Measurements from ENCODE around the gene INPP5K. TPM values are rescaled to one million over a fixed set of nuclear protein-coding genes. Genes with fewer than 3 reads are reported as not detected.

The INPP5K gene
- total and polyA plus RNA-seq, 4 donors, result 22.5 to 38.9 (median 31.3) TPM

GRCh38 chr17:1548032-1548431 lies 31.6 kb upstream of the INPP5K start:
- no peaks in the 10 kb centered on the region for H3K4me1 ChIP-seq (ENCODE audit: control insufficient read depth, insufficient read depth, low read length)
- no peak overlapping the region for H3K27ac ChIP-seq (ENCODE audit: low read depth, low read length)
- H3K9me3 ChIP-seq (ENCODE audit: control insufficient read depth, insufficient read depth, low read length), result no peaks in the 10 kb centered on the region
- H3K36me3 ChIP-seq (ENCODE audit: control insufficient read depth, insufficient read depth, low read length), result peaks cover 78% of the 10 kb centered on the region
- 94% methylated on average over 18 of the region's 18 CpGs for WGBS (ENCODE audit: insufficient coverage)
- no peak overlapping the region for H3K4me3 ChIP-seq (ENCODE audit: low read depth, low read length)
- H3K27me3 ChIP-seq (ENCODE audit: control insufficient read depth, insufficient read depth, low read length), result no peaks in the 10 kb centered on the region
- DNase-seq (ENCODE audit: low read depth in 4 of 6, low spot score in 6 of 6), result no peak

- Histone ChIP-seq H3K27ac (ENCODE audit: low read depth, low read length) (no peak overlapping the region), H3K27me3 (ENCODE audit: control insufficient read depth, insufficient read depth, low read length) (no peaks in the 10 kb centered on the region), H3K4me1 (ENCODE audit: control insufficient read depth, insufficient read depth, low read length) (no peaks in the 10 kb centered on the region), H3K4me3 (ENCODE audit: low read depth, low read length) (no peak overlapping the region), H3K9me3 (ENCODE audit: control insufficient read depth, insufficient read depth, low read length) (no peaks in the 10 kb centered on the region), H3K36me3 (ENCODE audit: control insufficient read depth, insufficient read depth, low read length) (peaks cover 83% of the 10 kb centered on the region)
- WGBS (ENCODE audit: insufficient coverage), result 91% methylated on average over 5 of the region's 6 CpGs
- no peak for DNase-seq (ENCODE audit: low read depth in 4 of 6, low spot score in 6 of 6)
Observed at GRCh38 chr17:1546292-1546922, 30.0 kb upstream of the INPP5K start.

GRCh38 chr17:1545618-1546017 lies 29.2 kb upstream of the INPP5K start:
- no peaks in the 10 kb centered on the region for H3K27me3 ChIP-seq (ENCODE audit: control insufficient read depth, insufficient read depth, low read length)
- DNase-seq (ENCODE audit: low read depth in 4 of 6, low spot score in 6 of 6), result no peak
- H3K4me3 ChIP-seq (ENCODE audit: low read depth, low read length), result no peak overlapping the region
- H3K4me1 ChIP-seq (ENCODE audit: control insufficient read depth, insufficient read depth, low read length), result no peaks in the 10 kb centered on the region
- peaks cover 82% of the 10 kb centered on the region for H3K36me3 ChIP-seq (ENCODE audit: control insufficient read depth, insufficient read depth, low read length)
- 100% methylated on average over 4 of the region's 9 CpGs for WGBS (ENCODE audit: insufficient coverage)
- no peak overlapping the region for H3K27ac ChIP-seq (ENCODE audit: low read depth, low read length)
- no peaks in the 10 kb centered on the region for H3K9me3 ChIP-seq (ENCODE audit: control insufficient read depth, insufficient read depth, low read length)

GRCh38 chr17:1542316-1542715 lies 25.9 kb upstream of the INPP5K start:
- Histone ChIP-seq H3K9me3 (ENCODE audit: control insufficient read depth, insufficient read depth, low read length) (no peaks in the 10 kb centered on the region), H3K27ac (ENCODE audit: low read depth, low read length) (no peak overlapping the region), H3K4me1 (ENCODE audit: control insufficient read depth, insufficient read depth, low read length) (no peaks in the 10 kb centered on the region), H3K27me3 (ENCODE audit: control insufficient read depth, insufficient read depth, low read length) (no peaks in the 10 kb centered on the region), H3K4me3 (ENCODE audit: low read depth, low read length) (no peak overlapping the region), H3K36me3 (ENCODE audit: control insufficient read depth, insufficient read depth, low read length) (peaks cover 73% of the 10 kb centered on the region)
- WGBS (ENCODE audit: insufficient coverage), result 39% methylated on average over 7 of the region's 8 CpGs
- no peak for DNase-seq (ENCODE audit: low read depth in 4 of 6, low spot score in 6 of 6)

GRCh38 chr17:1541367-1541904 lies 25.0 kb upstream of the INPP5K start:
- Histone ChIP-seq H3K9me3 (ENCODE audit: control insufficient read depth, insufficient read depth, low read length) (no peaks in the 10 kb centered on the region), H3K4me3 (ENCODE audit: low read depth, low read length) (no peak overlapping the region), H3K36me3 (ENCODE audit: control insufficient read depth, insufficient read depth, low read length) (peaks cover 71% of the 10 kb centered on the region), H3K4me1 (ENCODE audit: control insufficient read depth, insufficient read depth, low read length) (no peaks in the 10 kb centered on the region), H3K27me3 (ENCODE audit: control insufficient read depth, insufficient read depth, low read length) (no peaks in the 10 kb centered on the region), H3K27ac (ENCODE audit: low read depth, low read length) (no peak overlapping the region)
- 94% methylated on average over 2 of the region's 4 CpGs for WGBS (ENCODE audit: insufficient coverage)
- DNase-seq (ENCODE audit: low read depth in 4 of 6, low spot score in 6 of 6), result no peak

GRCh38 chr17:1539811-1540210 lies 23.4 kb upstream of the INPP5K start:
- H3K36me3 ChIP-seq (ENCODE audit: control insufficient read depth, insufficient read depth, low read length), result peaks cover 72% of the 10 kb centered on the region
- WGBS (ENCODE audit: insufficient coverage), result 88% methylated on average over 14 of the region's 15 CpGs

GRCh38 chr17:1535737-1536136 lies 19.3 kb upstream of the INPP5K start:
- no peak for DNase-seq (ENCODE audit: low read depth in 4 of 6, low spot score in 6 of 6)
- WGBS (ENCODE audit: insufficient coverage), result 97% methylated on average over 3 of the region's 4 CpGs
- Histone ChIP-seq H3K4me1 (ENCODE audit: control insufficient read depth, insufficient read depth, low read length) (no peaks in the 10 kb centered on the region), H3K9me3 (ENCODE audit: control insufficient read depth, insufficient read depth, low read length) (no peaks in the 10 kb centered on the region), H3K27ac (ENCODE audit: low read depth, low read length) (no peak overlapping the region), H3K36me3 (ENCODE audit: control insufficient read depth, insufficient read depth, low read length) (peaks cover 77% of the 10 kb centered on the region), H3K27me3 (ENCODE audit: control insufficient read depth, insufficient read depth, low read length) (no peaks in the 10 kb centered on the region), H3K4me3 (ENCODE audit: low read depth, low read length) (no peak overlapping the region)

More at GRCh38 chr17:1539811-1540210, 23.4 kb upstream of the INPP5K start:
- no peak overlapping the region for H3K27ac ChIP-seq (ENCODE audit: low read depth, low read length)
- no peaks in the 10 kb centered on the region for H3K27me3 ChIP-seq (ENCODE audit: control insufficient read depth, insufficient read depth, low read length)
- H3K4me1 ChIP-seq (ENCODE audit: control insufficient read depth, insufficient read depth, low read length), result no peaks in the 10 kb centered on the region
- H3K9me3 ChIP-seq (ENCODE audit: control insufficient read depth, insufficient read depth, low read length), result no peaks in the 10 kb centered on the region
- DNase-seq (ENCODE audit: low read depth in 4 of 6, low spot score in 6 of 6), result no peak
- no peak overlapping the region for H3K4me3 ChIP-seq (ENCODE audit: low read depth, low read length)

- Histone ChIP-seq H3K27ac (ENCODE audit: low read depth, low read length) (no peak overlapping the region), H3K36me3 (ENCODE audit: control insufficient read depth, insufficient read depth, low read length) (peaks cover 68% of the 10 kb centered on the region), H3K4me3 (ENCODE audit: low read depth, low read length) (no peak overlapping the region), H3K4me1 (ENCODE audit: control insufficient read depth, insufficient read depth, low read length) (no peaks in the 10 kb centered on the region), H3K9me3 (ENCODE audit: control insufficient read depth, insufficient read depth, low read length) (no peaks in the 10 kb centered on the region), H3K27me3 (ENCODE audit: control insufficient read depth, insufficient read depth, low read length) (no peaks in the 10 kb centered on the region)
- DNase-seq (ENCODE audit: low read depth in 4 of 6, low spot score in 6 of 6), result no peak
- WGBS (ENCODE audit: insufficient coverage), result 88% methylated on average over 20 of the region's 24 CpGs
Observed at GRCh38 chr17:1533661-1534325, 17.4 kb upstream of the INPP5K start.

- Histone ChIP-seq H3K4me1 (ENCODE audit: control insufficient read depth, insufficient read depth, low read length) (no peaks in the 10 kb centered on the region), H3K27ac (ENCODE audit: low read depth, low read length) (no peak overlapping the region), H3K36me3 (ENCODE audit: control insufficient read depth, insufficient read depth, low read length) (peaks cover 75% of the 10 kb centered on the region), H3K27me3 (ENCODE audit: control insufficient read depth, insufficient read depth, low read length) (no peaks in the 10 kb centered on the region), H3K4me3 (ENCODE audit: low read depth, low read length) (no peak overlapping the region), H3K9me3 (ENCODE audit: control insufficient read depth, insufficient read depth, low read length) (no peaks in the 10 kb centered on the region)
- no peak for DNase-seq (ENCODE audit: low read depth in 4 of 6, low spot score in 6 of 6)
- WGBS (ENCODE audit: insufficient coverage), result 89% methylated on average over 6 of the region's 10 CpGs
Observed at GRCh38 chr17:1532836-1533602, 16.6 kb upstream of the INPP5K start.

Data from spinal cord (tissue), 10 donors.